Stimulated activated CD4-positive, alpha-beta T cell treated with anti-CD3 and anti-CD28 coated beads, Interleukin-1b, Interleukin-23, amount 100 ng/mL, for 48 hours (primary cell): Measurements from ENCODE around the gene PKIB.

Source experiments
- DNase-seq: peaks from one replicate; pipeline ENCODE4 v3.0.0-alpha.2; 2020

The PKIB gene

DNA sequence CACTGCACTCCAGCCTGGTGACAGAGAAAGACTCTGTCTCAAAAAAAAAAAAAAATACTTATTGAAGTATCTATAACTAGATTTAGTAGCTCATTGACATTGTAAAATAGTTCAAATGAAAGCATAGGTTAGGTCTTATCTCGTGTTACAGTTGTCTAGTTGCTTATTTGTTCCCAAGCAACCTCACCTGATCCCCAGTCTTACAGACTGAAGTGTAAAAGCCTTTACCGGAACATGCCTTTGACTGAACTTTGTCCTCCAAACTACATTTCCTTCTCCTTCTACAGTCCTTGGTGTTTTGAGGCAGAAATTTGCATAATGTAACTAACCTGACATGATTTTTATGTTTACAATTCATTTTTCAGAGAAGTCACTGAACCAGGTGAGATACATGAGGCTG, 61.0 kb downstream of the PKIB start:
- no peak for DNase-seq

DNA sequence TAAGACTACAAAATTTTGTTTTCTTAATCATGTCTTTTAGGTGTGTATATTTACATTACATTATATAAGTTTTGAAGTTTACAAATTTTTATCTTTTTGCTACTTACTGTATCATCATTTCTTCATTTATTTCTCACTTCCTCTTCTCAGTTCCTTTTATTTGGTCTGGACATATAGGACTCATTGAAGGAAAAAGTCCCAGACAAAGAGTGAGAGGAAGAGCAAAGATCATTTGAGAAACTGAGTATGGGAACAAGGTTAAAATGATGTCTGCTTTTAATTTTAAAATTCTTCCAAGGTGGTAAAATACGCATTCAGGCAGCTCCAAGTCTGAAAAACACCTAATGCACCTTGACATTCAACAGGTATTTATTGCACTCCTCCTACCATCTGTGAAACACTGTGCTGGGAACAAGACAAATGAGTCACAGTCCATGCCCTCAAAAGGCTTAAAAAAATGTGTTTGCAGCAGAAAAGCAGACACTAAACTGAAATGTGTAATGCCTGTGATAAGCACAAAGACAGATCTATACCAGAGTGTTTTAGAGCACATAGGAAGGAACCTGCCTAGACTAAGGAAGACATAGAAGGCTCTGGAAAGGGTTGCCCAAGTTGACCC, 63.2 kb downstream of the PKIB start:
- DNase-seq = no peak

DNA sequence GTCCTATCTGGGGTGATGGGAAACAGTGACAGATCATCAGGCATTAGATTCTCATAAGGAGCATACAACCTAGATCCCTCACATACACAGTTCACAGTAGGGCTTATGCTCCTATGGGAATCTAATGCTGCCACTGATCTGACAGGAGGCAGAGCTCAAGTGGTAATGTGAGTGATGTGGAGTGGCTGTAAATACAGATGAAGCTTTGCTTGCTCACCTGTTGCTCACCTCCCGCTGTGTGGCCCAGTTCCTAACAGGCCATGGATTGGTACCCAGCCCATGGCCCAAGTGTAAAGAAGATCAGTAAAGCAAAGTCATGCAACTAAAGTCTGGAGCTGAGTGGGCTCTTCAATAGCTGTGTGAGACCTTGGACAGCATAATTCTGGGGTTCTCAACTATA, 65.9 kb downstream of the PKIB start:
- DNase-seq = no peak

DNA sequence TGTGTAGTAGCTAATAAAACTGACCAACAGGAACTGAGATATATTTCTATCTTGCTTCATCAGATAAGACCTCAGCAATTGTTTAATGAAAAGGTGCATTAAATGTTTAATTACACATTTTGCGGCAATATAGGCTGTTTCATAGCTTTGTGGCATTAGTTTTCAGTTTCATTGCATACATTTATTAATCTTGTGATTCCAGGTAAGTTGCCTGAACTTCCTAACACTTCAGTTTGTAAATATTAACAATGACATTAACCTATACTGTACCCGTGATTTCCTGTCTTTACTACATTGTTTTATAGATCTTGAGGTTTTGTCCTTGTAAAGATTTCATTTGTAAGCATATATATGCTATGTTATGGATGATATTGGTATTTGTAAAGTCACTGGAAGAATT, 66.5 kb downstream of the PKIB start:
- DNase-seq = no peak

DNA sequence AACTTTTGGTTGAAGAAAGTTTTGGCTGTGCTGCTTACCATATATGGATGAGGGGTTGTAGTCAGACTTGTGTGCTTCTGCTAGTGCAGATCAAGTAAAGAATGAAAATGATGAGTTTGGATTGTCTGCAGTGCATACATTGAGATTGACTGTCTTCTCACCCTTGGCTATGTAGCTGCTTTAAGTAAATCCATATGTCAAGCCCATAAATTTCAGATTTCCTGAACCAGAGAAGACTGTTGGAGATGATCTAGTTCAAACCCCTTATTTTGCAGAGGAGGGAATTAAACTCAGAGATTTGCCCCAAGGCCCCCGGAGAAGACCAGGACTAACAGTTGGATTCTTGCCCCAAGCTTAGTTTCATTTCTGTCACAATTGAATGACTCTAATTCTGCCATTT, 67.2 kb downstream of the PKIB start:
- DNase-seq = no peak

DNA sequence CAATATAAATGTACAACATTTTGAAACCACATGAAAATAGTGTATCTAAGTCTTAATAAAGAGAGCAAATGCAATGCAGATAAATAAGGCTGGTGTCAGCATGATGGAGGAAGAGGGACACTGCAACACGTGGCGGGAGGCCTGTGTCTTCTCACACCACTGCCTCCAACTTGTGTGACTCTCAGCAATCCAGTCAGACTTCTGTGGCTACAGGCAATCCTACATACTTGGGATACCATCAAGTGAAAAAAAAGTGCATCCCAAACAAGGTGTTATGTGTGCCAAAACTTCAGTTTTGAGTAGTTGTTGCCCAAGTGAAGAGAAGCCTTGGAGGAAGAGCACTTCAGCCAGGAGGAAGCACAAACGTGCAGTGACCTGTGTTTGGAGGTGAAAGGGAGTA, 68.6 kb downstream of the PKIB start:
- DNase-seq = no peak

DNA sequence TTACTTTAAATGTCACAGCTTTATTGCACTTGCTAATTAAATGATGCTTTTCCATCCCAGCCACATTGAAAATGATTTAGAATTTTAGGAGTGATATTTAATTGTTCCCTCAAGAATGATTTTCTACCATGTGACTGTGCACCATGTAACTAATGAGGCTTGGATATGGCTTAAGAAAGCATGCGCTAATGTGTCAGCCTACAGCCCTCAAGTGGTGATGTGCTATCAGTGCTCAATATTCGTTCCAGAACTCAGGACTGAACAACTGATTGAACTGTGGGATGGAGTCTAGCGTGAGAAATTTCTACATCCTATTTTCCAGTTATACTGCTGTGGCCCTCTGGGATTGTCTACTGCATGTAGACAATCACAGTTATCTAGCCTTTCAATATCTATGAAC, 71.5 kb downstream of the PKIB start:
- no peak for DNase-seq

DNA sequence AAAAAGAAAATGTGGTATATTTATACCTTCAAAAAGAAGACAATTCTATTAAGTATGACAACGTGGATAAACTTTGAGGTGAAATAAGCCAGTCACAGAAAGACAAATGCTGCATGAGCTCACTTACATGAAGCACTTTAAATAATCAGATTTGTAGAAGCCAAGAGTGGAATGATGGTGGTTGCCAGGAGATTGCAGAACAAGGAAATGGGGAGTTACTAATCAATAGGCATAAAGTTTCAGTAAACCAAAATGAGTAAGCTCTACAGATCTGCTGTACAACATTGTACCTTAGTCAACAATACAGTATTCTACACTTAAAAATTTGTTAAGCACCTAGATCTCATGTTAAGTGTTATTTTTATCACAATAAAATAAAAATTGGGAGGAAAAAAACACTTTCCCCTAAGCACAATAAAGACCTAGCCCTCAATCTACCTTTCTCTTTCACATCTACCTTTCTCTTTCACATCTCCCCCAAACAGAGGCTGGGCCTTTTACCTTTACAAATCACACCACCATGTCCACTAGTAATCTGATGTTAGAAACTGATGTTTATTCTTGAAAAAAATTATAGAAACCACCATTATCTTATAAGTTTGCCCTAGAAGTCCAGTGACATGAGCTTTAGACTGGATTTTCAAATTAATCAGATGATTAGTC, 73.9 kb downstream of the PKIB start:
- no peak for DNase-seq

DNA sequence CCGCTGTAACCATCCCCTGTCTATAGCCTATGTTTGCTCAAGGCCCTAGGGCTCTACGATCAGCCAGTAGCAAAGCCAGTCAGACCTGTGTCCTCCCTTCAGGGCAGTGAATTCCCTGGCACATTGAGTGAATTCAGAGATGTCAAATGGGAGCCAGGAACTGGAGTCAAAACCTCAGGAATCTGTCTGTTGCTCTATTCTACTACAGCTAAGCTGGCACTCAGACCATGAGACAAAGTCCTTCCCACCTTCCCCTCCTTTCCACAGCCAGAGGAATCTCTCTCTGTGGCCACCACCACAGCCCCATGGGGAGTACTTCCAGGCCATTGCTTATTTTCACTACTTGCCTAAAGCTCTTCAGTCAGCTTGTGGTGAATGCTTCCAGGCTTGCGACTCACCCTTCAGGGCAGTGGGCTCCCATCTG, 82.0 kb downstream of the PKIB start:
- no peak for DNase-seq

DNA sequence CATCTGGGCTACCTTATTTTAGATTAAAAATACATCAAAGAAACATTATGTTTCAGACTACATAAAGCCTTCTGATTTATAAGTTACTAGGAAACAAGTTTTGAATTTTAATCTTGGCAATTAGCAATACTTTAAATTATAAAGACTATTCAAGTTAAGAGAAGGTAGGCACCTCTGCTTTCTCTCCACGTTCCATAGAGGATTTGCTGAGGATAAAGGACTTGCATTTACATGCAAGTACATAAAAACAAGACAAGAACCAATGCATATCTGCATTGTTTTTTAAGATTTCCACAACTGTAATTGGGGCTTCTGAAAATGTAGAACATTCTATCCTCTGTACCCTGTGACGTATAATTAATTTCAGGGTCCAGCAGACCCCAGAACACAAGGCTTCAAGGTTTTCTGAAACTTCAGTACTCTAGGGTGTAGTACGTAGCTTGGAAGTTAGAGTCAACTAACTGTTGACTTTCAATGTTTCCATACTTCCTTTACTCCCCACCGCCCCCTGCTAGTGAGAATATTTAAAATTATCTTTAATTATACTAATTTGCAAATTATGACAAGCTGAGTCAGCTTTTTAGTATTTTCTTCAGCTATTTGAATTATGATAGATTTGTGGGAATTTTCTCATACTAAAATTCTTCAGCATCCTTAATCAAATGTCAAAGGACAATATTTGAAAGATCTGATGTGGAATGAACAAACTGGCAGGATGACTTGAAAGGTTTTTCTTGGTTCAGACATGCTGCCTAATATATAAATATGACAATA, 82.8 kb downstream of the PKIB start:
- no peak for DNase-seq

DNA sequence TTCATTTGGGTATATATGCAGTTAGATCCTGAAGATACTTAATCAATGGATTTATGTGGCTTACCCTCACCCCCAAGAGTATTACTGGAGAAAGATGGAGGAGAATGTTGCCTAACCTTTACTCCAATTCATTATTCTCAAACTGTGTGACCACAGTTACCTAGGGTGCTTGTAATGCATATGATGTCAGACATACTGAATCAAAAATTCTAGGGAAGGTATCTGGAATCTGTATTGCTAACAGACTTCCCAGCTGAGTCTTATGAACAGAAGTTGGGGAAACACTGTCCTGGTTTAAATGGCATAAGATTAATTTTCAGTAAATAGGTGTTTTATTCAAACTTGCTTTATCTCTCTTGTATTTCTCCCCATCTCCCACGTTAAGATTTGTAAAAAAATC, 83.9 kb downstream of the PKIB start:
- DNase-seq = no peak

DNA sequence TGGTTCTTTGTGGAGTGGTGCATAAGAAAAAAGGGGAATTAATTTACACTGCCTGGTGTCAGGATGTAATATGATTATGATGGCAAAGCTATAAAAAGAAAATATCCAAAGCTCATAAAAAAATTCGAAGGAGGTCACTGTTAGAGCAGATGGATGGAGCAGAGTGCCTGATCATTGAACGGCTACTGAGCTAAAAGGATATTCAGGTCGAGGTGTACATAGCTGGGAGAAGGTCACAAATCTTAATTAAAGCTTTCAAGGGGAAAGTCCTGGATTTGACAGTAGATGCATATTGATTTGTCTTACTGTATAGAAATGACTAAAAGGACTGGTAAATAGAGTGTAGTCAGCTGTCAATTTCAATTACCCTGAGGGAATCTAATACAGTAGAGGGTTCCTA, 84.4 kb downstream of the PKIB start:
- no peak for DNase-seq

DNA sequence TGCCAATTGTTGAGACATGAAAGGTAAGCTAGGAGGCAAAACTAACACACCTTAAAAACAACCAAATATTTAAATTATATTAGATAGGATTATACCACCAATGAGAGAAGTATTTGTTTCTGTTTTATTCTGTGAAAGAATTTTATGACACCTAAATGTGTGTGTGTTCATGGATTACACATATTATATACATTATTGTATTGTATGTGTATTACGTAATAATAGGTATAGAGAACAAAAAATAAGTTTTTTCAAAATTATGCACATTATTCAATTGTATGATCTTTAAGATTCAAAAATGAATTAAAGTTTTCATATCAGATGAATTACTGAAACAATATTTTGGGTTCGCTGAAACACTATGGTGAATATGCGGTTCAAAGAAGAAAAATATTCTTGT, 85.0 kb downstream of the PKIB start:
- DNase-seq = no peak

DNA sequence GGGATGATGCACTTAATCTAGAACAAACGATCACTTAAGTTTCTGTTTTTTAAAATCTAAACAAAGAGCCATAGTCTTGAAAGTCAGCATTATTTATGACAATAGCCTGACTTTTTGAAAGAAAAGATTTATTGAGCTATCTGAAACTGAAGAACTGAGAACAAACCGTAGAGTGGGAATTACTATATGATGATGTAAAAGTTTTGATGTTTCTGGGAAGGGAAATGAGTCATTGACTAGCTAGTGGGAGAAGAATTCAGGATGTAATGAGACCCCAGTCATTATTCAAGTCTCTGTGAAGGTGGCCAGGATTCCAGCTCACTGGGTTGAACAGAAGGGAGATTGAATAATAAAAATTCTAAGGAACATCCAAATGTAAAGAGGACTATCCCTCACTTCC, 85.9 kb downstream of the PKIB start:
- no peak for DNase-seq

DNA sequence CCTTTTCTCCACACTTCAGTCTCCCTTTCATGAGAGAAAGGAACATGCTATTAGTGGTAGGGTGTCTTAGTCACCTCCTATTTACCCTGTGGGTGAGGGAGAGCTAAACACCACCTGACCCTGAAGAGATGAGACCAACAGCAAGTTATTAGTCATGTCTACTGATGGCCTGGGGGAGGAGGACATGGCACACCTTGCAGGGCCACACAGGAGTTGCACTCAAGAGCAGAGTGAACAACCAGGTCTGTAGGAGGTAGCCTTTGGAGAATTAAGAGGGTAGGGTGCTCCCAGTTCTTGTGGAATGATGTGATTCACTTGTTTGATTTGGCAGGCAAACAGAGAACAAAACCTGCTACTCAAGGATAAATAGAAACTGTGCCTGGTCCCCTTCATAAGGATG, 86.6 kb downstream of the PKIB start:
- DNase-seq = no peak

DNA sequence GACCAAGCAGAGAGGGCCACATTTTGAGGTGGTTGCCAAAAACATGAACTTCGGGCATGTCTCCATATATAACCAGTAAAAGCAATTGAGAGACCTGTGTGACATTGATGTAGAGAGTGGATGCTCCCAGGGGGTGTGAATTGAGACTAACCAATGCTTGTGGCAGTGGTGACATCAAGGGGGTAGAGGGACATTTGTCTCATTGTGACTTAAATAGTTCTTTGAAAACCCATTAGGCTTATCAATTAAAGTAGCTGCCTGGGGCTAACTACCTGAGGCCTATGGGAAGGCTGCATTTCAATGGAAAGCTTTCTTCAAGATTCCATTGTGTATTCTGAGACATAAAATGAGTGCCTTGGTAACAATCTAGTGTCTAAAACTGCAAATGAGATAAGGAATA, 87.3 kb downstream of the PKIB start:
- DNase-seq = no peak

DNA sequence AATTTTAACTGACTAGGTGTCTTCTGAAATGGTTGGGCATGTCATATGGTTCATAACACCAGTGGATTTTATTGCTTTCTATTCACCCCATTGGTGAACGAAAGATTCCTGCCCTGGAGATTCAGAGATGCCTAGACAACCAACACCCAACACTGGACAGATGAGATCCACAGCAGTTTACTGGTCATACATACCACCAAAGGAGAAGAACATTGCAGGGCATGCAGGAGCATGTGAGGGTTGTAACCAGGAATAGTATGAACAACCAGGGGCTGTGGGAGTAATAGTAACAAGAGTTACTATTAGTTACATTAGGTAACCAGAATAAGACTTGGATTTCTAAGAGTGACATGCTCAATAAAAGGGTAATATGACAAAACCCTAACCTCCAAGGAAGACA, 91.5 kb downstream of the PKIB start:
- no peak for DNase-seq

DNA sequence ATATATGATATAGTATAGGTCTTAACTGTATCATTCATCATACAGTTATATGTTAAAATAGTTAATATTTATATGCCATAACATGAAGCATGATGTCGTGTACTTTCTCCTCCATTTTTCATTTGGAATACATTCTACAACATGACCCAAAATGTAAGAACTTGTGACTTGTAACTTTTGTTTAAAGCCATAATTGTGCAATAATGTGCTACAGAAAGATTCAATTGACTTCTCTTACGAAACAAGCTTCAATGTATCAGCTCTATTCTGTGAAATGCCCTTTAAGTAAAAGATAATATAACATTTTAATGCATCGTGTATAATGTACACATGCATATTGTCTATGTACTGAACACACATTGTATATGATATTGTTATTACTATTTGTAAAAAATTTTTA, 92.6 kb downstream of the PKIB start:
- DNase-seq = no peak

DNA sequence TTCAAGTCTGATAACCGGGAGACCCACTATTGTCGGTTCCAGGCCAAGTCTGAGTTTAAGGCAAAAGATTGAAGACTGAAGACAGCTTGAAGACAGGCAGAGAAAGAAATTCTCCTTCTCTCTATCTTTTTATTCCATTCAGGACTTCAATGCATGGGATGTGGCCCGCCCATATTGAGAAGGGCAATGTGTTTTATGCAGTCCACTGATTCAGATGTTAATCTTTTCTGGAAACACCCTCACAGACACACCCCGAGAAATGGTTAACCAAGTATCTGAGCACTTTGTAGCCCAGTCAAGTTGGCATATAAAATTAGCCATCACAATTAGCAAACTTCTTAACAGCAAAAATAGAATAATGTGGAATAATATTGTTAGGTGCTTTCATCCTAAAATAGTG, 93.9 kb downstream of the PKIB start:
- DNase-seq = no peak

DNA sequence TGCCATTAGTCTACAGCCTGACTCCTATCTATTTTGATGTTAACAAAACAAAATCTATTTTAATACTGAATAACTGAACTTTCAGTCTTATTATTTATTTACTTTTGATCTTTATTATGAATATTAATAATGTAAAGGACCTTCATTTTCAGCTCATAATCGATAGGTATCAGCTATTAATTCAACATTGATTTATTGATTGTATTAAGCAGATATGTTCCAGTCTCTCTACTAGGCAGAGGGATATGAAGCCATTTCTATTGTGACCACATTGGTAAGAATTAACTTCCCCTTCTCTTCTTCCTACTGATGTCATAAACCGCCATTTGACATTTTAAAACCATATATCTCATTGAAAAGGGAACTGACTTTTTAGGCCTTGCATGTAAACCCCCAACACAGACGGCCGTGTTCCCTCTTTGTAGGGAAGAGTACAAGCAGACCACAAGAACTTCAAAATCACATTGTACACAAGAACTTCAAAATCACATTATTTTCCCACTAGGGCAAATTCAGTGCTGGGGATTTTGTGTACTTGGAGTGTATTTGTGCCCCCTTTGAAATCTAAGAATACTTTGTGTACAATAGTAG, 99.8 kb downstream of the PKIB start:
- no peak for DNase-seq

DNA sequence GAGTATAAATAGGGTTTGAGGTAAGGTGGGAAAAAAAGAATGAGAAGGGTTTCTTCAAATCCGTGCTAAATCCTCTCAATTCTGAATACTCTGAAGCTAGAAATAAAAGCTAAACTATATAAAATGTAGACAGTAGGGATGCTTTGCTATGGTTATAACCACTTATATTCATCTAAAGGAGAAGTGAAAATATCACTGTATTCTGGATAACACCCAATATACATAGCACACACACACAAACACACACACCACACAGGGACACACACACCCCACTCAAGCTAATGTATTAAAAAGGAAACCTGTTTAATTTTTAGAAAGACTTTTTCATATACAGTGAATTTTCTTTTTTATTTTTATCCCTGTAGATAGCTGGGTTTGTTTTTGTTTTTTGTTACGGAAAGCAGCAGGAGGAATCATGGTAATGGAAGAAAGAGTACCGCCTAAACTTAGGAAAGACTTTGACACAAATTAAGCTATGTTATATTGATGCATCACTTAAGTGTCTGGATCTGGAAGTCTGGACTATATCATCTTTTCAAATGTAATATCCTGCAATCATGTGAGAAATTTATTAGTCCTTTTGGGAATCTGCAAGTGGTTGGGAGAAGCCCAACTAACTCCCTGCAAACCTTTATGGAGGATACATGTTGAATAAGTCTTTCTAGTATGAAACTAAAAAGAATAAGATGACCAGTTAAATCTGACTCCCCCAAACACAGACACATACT, 100.9 kb downstream of the PKIB start:
- DNase-seq = no peak

DNA sequence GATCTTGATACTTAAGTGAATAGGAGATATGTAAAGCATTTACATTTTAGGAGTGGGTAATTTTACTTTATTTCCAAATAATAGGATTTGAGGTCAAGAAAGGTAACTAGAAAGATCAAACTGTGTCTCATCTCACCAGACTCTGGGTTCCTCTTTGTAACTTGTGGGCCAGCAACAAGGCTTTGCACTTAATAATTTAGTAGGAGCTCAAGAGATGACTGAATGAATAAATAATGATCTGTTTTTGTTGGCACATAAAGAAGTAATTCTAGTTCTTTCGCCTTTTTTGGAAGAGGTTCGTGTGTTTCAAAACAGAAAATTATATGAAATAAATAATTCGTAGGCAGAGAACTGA, 101.9 kb downstream of the PKIB start:
- no peak for DNase-seq

DNA sequence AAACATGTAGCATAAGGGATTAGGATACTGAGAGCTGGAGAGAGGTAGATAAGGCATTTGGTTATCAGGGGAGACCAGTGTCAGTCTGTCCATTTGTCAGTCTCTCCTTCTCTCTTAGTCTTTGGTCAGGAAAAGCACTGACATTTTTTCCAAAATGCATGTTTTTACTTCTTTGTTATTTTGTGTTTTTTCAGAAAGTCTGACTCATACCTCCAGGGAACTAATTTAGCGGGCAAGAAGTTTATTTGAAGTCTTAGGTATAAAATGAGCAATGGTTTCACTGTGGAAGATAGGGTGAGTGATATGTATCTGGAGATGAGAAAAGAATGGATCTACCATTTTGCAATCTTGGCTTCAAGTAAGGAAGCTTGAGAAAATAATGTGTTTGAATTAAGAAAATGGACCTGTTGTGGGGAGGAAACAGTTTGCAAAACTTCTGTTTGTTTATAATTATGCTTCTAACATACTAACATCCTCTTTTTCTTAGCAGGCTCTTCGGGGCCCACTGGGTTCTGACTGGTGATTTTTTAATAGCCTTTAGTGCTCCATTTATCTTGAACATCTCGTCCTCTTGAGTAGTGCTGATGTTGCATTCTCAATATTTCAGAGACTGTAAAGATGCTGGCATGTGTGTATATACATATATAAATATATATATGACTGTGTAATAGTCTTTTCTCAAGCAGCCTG, 102.4 kb downstream of the PKIB start:
- DNase-seq = no peak
